Renal cortical epithelial cell (primary cell): ENCODE results near the gene PMEPA1. TPM values are rescaled to one million over a fixed set of nuclear protein-coding genes. Genes with fewer than 3 reads are reported as not detected.
A peak's percentile ranks its signal among the peaks of the same experiment; 100 is the strongest.
"Not testable (repeated sequence)": the region's sequence is repeated elsewhere in the genome, so short reads cannot be mapped to it uniquely, and the experiment has no call there.

Source experiments
- DNase-seq: peaks from one replicate; pipeline ENCODE4 v3.0.0-alpha.2; 2011; ENCODE audit warnings: low read depth
- total RNA-seq: library from RNA; depleted of rRNA; stranded (reverse); fragments of >200 nt; gene quantifications from 2 replicates; pipeline ENCODE4 v1.2.3, GENCODE V29; 2014

PMEPA1 gene
- total RNA-seq, 1 donor from 2014 or later, result 159 TPM

GRCh38 chr20:57650756-57651483 lies 58.9 kb downstream of the PMEPA1 start:
- DNase-seq, result no peak

- no peak for DNase-seq
Measured at GRCh38 chr20:57650266-57650665, 59.5 kb downstream of the PMEPA1 start.

GRCh38 chr20:57649617-57650015 lies 60.2 kb downstream of the PMEPA1 start:
- DNase-seq, result no peak

DNA sequence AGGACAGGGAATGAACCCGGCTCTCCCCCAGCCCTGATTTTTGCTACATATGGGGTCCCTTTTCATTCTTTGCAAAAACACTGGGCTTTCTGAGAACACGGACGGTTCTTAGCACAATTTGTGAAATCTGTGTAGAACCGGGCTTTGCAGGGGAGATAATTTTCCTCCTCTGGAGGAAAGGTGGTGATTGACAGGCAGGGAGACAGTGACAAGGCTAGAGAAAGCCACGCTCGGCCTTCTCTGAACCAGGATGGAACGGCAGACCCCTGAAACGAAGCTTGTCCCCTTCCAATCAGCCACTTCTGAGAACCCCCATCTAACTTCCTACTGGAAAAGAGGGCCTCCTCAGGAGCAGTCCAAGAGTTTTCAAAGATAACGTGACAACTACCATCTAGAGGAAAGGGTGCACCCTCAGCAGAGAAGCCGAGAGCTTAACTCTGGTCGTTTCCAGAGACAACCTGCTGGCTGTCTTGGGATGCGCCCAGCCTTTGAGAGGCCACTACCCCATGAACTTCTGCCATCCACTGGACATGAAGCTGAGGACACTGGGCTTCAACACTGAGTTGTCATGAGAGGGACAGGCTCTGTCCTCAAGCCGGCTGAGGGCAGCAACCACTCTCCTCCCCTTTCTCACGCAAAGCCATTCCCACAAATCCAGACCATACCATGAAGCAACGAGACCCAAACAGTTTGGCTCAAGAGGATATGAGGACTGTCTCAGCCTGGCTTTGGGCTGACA lies 60.8 kb downstream of the PMEPA1 start:
- DNase-seq, result no peak

- no peak for DNase-seq
Measured at GRCh38 chr20:57647933-57648785, 61.7 kb downstream of the PMEPA1 start.

GRCh38 chr20:57647006-57647932 lies 62.5 kb downstream of the PMEPA1 start:
- no peak for DNase-seq

GRCh38 chr20:57638895-57639236 lies 70.9 kb downstream of the PMEPA1 start:
- no peak for DNase-seq

- DNase-seq, result peak; percentile 94
Measured at GRCh38 chr20:57638173-57638894, 71.5 kb downstream of the PMEPA1 start.

DNA sequence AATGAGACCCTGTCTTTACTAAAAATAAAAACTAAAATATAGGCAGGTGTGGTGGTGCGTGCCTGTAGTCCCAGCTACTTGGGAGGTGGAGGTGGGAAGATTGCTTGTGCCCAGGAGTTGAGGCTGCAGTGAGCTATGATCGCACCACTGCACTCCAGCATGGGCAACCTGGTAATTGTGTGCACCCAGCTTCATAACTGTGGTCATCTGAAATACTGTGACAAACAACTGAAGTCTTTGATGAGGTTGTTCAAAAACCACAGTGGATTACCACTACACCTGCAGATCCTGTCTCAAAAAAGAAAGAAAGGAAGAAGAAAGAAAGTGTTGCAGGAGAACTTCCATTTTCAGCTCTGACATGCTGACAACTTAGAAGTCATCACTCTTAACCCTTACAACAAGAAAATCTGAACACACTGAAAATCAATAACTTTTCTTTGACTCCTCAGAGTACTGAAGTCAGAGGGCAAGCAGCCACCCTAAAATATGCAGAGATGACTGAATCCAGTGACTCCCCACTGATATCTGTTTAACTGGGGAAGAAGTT lies 75.8 kb downstream of the PMEPA1 start:
- peak; percentile 19 for DNase-seq

- no peak for DNase-seq
Measured at GRCh38 chr20:57632286-57632685, 77.5 kb downstream of the PMEPA1 start.

DNA sequence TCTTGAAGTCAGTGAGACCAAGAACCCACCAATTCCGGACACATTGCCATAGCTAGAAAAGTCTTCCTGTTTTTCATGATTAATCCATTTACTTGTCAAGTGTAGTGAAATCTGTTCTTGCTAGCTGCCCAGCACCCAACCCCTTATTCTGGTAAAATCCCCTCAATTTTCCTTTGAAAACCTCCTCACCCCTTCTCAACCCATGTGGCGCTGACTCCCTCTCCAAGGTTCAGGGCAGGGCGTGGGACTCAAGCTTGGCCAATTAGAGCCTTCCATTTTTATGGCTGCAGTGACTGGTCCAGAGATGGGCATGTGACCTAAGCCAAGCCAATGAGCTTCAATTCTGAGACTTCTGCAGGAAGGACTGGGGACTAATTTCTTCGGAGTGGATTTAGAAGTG lies 79.8 kb downstream of the PMEPA1 start:
- DNase-seq, result no peak

GRCh38 chr20:57629491-57629901 lies 80.3 kb downstream of the PMEPA1 start:
- DNase-seq, result not testable (repeated sequence)

GRCh38 chr20:57628962-57629308 lies 80.9 kb downstream of the PMEPA1 start:
- DNase-seq, result not testable (repeated sequence)

DNA sequence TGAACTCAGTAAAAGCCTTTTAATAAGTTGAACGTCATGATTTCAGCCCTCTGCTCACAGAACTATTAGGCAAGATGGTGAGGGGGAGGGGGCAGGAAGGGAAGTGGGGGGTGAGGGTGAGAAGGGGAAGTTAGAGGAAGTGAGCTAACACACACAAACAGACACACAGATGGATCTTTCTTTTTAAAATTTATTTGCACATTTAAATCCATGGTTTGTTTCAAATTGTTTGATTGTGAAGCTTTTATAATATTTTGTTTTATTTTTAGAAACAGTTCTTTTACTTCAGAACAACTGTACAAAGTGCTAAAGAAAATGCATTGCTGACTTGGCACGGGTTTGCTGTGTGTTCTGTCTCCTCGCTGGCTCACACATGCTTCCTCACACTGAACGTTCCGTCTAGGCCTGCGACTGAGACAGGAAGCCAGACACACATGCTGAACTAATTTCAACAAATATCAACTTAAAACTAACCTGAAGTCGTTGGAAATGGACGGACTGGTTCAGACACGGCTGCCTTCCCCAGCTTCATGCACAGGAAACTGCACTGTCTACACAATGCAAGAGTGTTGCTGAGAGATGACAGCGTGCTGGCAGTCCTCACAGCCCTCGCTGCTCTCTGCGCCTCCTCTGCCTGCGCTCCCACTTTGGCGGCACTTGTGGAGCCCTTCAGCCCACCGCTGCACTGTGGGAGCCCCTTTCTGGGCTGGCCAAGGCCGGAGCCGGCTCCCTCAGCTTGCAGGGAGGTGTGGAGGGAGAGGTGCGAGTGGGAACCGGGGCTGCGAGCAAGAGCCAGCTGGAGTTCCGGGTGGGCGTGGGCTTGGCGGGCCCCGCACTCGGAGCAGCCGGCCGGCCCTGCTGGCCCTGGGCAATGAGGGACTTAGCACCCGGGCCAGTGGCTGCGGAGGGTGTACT lies 81.5 kb downstream of the PMEPA1 start:
- DNase-seq, result peak; percentile 7

- no peak for DNase-seq
Measured at GRCh38 chr20:57627339-57627738, 82.5 kb downstream of the PMEPA1 start.

GRCh38 chr20:57625978-57626377 lies 83.8 kb downstream of the PMEPA1 start:
- DNase-seq, result no peak

GRCh38 chr20:57625181-57625958 lies 84.4 kb downstream of the PMEPA1 start:
- no peak for DNase-seq

DNA sequence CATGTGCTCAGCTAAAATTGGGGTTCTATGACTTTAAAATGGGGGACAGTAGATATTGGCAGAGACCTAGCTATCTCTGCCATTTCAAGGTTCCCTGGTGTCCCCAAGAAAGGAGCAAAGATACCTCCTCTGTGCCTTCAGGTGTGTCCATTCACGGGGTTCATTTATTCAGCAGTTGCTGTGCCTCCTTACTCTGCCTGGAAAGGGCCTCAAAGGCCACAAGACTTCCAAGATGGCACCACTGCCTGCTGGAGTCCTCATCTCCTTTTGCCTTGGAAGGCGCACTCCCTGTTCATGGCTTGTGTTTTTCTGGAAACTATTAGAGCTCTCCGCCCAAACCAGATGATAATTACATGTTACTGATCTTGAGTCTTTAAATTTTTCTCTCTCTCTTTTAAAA lies 85.7 kb downstream of the PMEPA1 start:
- no peak for DNase-seq
